ENCODE data around the gene INTS14. TPM values are rescaled to one million over a fixed set of nuclear protein-coding genes. Genes with fewer than 3 reads are reported as not detected.

INTS14 gene
- 30.7 and 40.2 TPM in 2 replicates for total RNA-seq

- peak; percentile 60 for DNase-seq (ENCODE audit: extremely low read depth, low read depth, low spot score)
These were observed at the start of gene INTS14 for GRCh38 chr15:65610871-65611718. TSS of gene INTS14 (minus strand) at chr15:65611131. CDS start at chr15:65607380, 3,751 bp downstream.

- no peak for DNase-seq (ENCODE audit: extremely low read depth, low read depth, low spot score)
These were observed 48.6 kb upstream of the INTS14 start for GRCh38 chr15:65659502-65660052.

- DNase-seq (ENCODE audit: extremely low read depth, low read depth, low spot score): no peak
These were observed 44.5 kb upstream of the INTS14 start for GRCh38 chr15:65655457-65655856.

GRCh38 chr15:65655026-65655425, 44.1 kb upstream of the INTS14 start:
- no peak for DNase-seq (ENCODE audit: extremely low read depth, low read depth, low spot score)

DNA sequence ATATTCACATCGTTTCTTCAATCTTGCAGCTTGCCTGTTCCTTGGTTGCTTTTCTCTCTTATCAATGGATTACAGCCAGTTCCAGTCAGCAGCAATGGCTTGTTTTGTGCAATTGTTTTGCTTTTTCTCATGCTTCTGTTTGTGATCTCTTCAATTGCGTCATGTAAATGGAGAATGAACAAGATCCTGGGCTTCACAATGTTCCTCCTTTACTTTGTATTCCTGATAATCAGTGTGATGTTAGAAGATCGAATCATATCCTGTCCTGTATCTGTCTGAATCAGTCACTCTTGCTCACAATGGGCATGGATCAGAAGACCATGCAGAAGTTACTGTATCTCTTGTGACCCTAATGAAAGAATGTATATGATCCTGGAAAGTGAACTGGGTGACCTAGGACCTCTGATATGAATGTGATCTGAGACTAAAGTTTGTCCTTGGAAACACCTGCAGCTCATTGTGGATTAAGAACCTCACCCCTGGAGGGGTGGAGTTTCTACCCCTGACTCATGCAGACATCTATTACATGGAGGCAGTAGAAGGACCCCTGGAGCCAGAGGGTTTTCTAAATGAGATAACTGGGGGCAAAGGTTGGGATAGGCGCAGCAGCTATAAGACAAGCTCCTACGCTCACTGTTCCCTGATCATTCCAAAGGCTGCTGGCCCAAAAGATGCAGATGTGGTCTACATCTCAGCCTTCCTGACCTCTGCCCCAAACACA, 43.0 kb upstream of the INTS14 start:
- DNase-seq (ENCODE audit: extremely low read depth, low read depth, low spot score): no peak

DNA sequence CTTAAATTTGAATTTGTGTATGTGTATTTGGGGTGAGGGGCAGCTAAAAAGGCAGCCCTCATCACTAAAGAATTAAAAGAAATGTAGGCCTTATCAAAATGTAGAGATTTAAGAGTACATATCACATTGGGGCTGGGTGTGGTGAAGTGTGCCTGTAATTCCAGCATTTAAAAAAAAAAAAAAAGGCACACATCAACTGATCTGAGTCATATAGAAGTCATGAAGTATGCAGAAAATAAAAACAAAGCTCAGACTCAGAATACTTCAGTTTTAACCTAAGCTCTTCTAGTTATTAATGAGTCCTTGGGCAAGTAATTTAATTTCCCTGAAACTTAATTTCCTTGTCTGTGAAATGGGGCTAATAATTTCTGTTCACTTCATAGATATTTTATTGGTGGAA, 42.4 kb upstream of the INTS14 start:
- DNase-seq (ENCODE audit: extremely low read depth, low read depth, low spot score): no peak

- DNase-seq (ENCODE audit: extremely low read depth, low read depth, low spot score): no peak
These were observed 41.2 kb upstream of the INTS14 start for GRCh38 chr15:65651831-65652749.

DNA sequence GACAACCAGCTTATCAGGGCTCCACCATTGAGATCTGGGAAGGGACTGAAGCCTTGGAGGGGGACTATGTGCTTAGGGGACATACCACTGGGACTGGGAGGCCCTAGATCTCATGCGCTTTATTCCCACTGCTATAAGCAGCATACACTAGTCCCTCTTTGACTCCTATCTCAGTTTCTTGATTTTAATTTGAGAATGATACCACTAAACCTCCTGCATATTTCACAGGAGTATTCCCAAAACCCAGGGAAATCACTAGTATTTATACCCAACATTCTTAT, 40.1 kb upstream of the INTS14 start:
- DNase-seq (ENCODE audit: extremely low read depth, low read depth, low spot score): no peak

DNA sequence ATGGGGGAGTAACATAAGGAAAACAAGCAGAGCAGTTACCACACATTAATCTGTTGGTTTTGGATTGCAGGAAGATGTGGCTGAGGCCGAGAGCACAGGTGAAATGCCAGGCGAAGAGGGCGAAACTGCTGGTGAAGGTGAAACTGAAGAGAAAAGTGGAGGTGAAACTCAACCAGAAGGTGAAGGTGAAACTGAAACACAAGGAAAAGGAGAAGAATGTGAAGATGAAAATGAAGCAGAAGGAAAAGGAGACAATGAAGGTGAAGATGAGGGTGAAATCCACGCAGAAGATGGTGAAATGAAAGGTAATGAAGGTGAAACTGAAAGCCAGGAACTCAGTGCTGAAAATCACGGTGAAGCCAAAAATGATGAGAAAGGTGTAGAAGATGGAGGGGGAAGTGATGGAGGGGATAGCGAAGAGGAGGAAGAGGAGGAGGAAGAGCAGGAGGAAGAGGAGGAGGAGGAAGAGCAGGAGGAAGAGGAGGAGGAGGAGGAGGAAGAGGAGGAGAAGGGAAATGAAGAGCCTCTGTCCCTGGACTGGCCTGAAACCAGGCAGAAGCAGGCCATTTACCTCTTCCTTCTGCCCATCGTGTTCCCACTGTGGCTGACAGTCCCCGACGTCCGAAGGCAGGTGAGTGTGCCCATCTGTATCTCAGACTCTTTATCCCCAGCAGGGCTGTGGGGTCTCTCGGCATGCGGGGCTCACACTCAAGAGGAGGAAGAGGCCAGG, 39.5 kb upstream of the INTS14 start:
- DNase-seq (ENCODE audit: extremely low read depth, low read depth, low spot score): no peak

- DNase-seq (ENCODE audit: extremely low read depth, low read depth, low spot score): no peak
These were observed 35.6 kb upstream of the INTS14 start for GRCh38 chr15:65646486-65646885.

- no peak for DNase-seq (ENCODE audit: extremely low read depth, low read depth, low spot score)
These were observed 34.5 kb upstream of the INTS14 start for GRCh38 chr15:65645392-65645791.

DNA sequence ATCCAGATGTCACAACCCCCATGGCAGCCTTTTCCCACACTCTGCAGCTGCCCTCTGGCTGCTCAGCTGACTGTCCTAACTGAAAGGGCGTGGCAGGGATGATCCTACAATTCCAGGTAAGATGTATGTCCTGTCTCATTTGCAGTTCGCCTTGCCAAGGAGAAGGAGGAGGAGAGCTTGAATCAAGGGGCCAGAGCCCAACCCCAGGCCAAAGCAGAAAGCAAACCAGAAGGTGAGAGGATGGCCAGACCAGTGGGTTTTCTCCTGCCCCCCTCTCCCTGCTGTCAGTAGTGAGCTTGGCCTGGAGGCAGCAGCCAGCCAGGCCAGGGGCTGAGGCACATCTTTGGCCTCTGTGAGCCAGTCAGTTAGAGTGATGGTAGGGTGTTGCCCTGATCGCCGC, 33.4 kb upstream of the INTS14 start:
- no peak for DNase-seq (ENCODE audit: extremely low read depth, low read depth, low spot score)

DNA sequence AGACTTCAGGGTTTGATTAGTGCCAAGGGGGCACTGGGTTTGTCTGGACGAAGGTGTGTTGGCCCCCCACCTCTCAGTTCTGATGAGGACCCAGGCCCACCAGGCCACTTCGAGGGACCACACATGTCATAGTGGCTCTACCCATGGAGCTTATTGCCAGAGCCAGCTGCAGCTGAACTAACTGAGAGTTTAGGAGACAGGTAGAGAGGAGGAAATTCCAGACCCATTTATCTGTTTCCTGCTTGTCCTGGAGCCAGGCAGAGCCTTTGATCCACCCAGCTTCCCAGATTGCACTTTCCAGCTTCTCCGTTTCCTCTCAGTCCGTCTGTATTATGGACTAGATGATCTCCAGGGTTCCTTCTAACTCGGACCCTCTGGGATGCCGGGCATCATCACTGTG, 31.7 kb upstream of the INTS14 start:
- DNase-seq (ENCODE audit: extremely low read depth, low read depth, low spot score): no peak

GRCh38 chr15:65641768-65642475, 31.0 kb upstream of the INTS14 start:
- DNase-seq (ENCODE audit: extremely low read depth, low read depth, low spot score): no peak

DNA sequence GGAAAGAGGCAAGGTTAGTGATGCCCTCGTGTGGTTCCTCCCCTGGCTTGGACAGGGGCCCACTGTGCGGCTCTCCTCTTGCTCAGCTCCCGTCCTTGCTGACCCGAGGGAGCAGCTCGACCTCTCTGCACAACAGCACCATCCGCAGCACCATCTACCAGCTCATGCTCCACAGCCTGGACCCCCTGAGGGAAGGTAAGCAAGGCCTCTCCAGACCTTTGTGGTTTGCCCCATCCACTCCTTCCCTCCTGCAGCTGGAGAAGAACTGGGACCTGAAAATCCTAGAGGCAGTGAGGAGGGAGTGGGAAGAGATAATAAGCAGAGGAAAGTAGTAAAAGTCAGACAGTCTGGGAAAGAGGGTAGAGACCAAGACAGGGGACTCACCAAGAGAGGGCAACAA, 28.6 kb upstream of the INTS14 start:
- no peak for DNase-seq (ENCODE audit: extremely low read depth, low read depth, low spot score)

DNA sequence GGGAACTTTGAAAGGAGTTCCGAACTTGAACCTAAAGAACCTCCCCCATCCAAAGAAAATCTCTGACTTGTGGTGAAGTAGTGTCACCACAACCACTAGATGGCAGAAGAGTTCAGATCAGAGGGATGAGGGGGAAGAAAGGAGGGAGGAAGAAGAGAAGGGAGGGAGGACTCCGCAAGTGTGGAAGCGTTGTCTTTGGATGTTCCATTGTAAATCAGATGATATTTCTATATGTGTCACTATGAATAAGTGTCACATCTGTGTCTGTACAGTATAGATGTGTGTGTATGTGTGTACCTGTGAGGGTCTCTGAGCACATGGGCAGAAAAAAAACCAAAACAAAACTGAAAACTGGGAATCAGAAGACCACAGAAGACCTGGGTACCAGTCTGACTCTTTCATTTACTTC, 27.8 kb upstream of the INTS14 start:
- DNase-seq (ENCODE audit: extremely low read depth, low read depth, low spot score): no peak

DNA sequence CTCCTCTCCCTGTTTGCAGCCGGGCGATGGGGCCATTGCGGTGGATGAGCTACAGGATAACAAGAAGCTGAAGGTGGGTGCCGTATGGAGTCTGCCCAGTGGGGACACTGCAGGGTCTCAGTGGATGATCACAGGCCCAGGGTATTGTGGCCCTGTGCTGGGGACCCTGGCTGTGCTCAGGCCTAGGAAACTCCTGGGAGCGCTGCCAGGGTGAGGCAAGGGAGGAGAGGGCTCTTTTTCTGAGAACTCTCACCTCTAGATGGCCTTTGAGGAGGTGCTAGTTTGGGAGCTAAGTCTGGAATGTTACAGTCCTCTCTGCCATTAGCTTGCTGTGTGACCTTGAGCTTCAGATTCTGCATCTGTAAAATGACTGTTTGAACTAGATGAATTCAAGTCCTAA, 27.2 kb upstream of the INTS14 start:
- DNase-seq (ENCODE audit: extremely low read depth, low read depth, low spot score): no peak

DNA sequence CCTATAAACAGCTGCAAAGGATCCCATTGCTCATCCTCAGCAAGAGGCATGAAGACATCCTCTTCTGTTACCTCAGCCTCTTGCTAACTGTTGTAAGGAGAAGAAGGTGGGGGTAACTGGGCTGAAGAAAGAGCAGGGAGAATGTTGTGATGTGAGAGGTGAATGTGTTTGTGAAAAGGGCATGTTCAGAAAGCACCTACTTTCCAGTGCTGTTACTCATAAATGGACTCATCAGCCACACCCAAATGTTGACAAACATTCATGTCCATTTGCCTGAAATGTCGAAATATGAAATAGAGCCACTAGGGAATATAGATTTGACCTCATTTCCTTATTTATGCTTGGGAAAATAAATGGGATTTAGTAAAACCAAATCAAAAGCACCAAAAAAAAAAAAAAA, 23.4 kb upstream of the INTS14 start:
- no peak for DNase-seq (ENCODE audit: extremely low read depth, low read depth, low spot score)

DNA sequence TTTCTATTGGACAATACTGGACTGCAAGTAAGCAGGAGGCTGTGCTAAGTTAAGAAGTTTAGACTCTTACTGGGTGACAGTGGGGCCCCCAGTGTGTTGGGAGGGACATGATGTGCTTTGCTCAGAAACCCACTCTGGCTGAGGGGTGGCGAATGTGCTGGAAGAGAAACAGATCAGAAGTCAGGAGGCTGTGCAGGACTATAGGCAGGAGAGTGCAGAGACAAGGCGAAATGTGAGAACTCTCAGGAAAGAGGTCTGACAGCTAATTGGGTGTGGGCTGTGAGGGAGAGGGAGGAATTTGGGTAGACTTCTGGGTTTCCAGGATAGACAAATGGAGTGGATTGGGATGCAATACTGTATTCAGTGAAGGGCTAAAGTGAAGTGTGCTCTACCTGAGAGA, 22.8 kb upstream of the INTS14 start:
- DNase-seq (ENCODE audit: extremely low read depth, low read depth, low spot score): no peak

Data from glomerular endothelial cell (primary cell).